HEK293 (cell line): ENCODE results near the gene COPS3.

Experiments used
- HOXD13 ChIP-seq: sonication (generic); formaldehyde crosslinking; IDR thresholded peaks from 2 replicates; pipeline ENCODE4 v1.8.0; 2022; ENCODE audit warnings: missing genetic modification reagents, borderline replicate concordance
- KLF16 ChIP-seq: fragments of 450-650 bp; formaldehyde crosslinking; IDR thresholded peaks from 2 replicates; pipeline ENCODE4 v1.5.1; 2017; ENCODE audit warnings: missing biosample characterization, missing genetic modification characterization
- KLF17 ChIP-seq: fragments of 450-650 bp; formaldehyde crosslinking; IDR thresholded peaks from 2 replicates; pipeline ENCODE4 v1.5.1; 2016; ENCODE audit warnings: missing biosample characterization, missing genetic modification characterization
- KLF7 ChIP-seq: fragments of 450-650 bp; formaldehyde crosslinking; IDR thresholded peaks from 2 replicates; pipeline ENCODE4 v1.5.1; 2016; ENCODE audit warnings: missing biosample characterization, missing genetic modification characterization, borderline replicate concordance
- PBX3 ChIP-seq: sonication (generic); formaldehyde crosslinking; IDR thresholded peaks from 2 replicates; pipeline ENCODE4 v1.8.1; 2022; ENCODE audit warnings: mild to moderate bottlenecking, moderate library complexity, missing genetic modification reagents
- PRDM10 ChIP-seq: fragments of 450-650 bp; formaldehyde crosslinking; IDR thresholded peaks from 2 replicates; pipeline ENCODE4 v1.5.1; 2016; ENCODE audit warnings: missing biosample characterization, missing genetic modification characterization
- RBAK ChIP-seq: fragments of 450-650 bp; formaldehyde crosslinking; IDR thresholded peaks from 2 replicates; pipeline ENCODE4 v1.5.1; 2016; ENCODE audit warnings: missing biosample characterization, missing genetic modification characterization
- SP2 ChIP-seq: fragments of 450-650 bp; formaldehyde crosslinking; IDR thresholded peaks from 2 replicates; pipeline ENCODE4 v1.5.1; 2016; ENCODE audit warnings: missing biosample characterization, missing genetic modification characterization
- TRIM28 ChIP-seq: IDR thresholded peaks from 2 replicates; pipeline ENCODE4 v1.6.1; 2011; ENCODE audit warnings: low read length, control low read depth, borderline replicate concordance
- ZBTB20 ChIP-seq: fragments of 450-650 bp; formaldehyde crosslinking; IDR thresholded peaks from 2 replicates; pipeline ENCODE4 v1.5.1; 2016; ENCODE audit warnings: missing biosample characterization, missing genetic modification characterization
- ZBTB21 ChIP-seq: fragments of 450-650 bp; formaldehyde crosslinking; IDR thresholded peaks from 2 replicates; pipeline ENCODE4 v1.5.1; 2017; ENCODE audit warnings: missing biosample characterization, missing genetic modification characterization
- ZFP41 ChIP-seq: fragments of 450-650 bp; formaldehyde crosslinking; IDR thresholded peaks from 2 replicates; pipeline ENCODE4 v1.5.1; 2016; ENCODE audit warnings: missing biosample characterization, missing genetic modification characterization, borderline replicate concordance
- ZNF174 ChIP-seq: fragments of 450-650 bp; formaldehyde crosslinking; IDR thresholded peaks from 2 replicates; pipeline ENCODE4 v1.5.0; 2017; ENCODE audit warnings: missing biosample characterization, mild to moderate bottlenecking, missing genetic modification characterization
- ZNF175 ChIP-seq: fragments of 450-650 bp; formaldehyde crosslinking; IDR thresholded peaks from 2 replicates; pipeline ENCODE4 v1.5.1; 2016; ENCODE audit warnings: missing biosample characterization, missing genetic modification characterization
- ZNF184 ChIP-seq: fragments of 450-650 bp; IDR thresholded peaks from 2 replicates; pipeline ENCODE4 v1.5.1; 2018; ENCODE audit warnings: missing biosample characterization, mild to moderate bottlenecking, missing genetic modification characterization
- ZNF2 ChIP-seq: fragments of 450-650 bp; formaldehyde crosslinking; IDR thresholded peaks from 2 replicates; pipeline ENCODE4 v1.5.1; 2016; ENCODE audit warnings: missing biosample characterization, missing genetic modification characterization
- ZNF274 ChIP-seq, 2 experiments: fragments of 200-500 bp in 1 of 2; fragments of 450-650 bp in 1 of 2; sonication (Bioruptor generic) in 1 of 2; formaldehyde crosslinking in 1 of 2; IDR thresholded peaks; 2 replicates each; pipeline versions ENCODE4 v1.5.1 to v1.6.1; 2014 to 2016; ENCODE audit warnings: borderline replicate concordance in 1 of 2, inconsistent platforms in 1 of 2, low read length in 1 of 2, missing biosample characterization in 1 of 2, missing genetic modification characterization in 1 of 2
- ZNF311 ChIP-seq: fragments of 450-650 bp; formaldehyde crosslinking; IDR thresholded peaks from 2 replicates; pipeline ENCODE4 v1.5.1; 2017; ENCODE audit warnings: missing biosample characterization, missing genetic modification characterization, borderline replicate concordance
- ZNF366 ChIP-seq: fragments of 450-650 bp; formaldehyde crosslinking; conservative IDR thresholded peaks from 2 replicates; pipeline ENCODE4 v1.5.1; 2016; ENCODE audit warnings: missing biosample characterization, missing genetic modification characterization
- ZNF433 ChIP-seq: fragments of 450-650 bp; formaldehyde crosslinking; IDR thresholded peaks from 2 replicates; pipeline ENCODE4 v1.5.1; 2016; ENCODE audit warnings: missing biosample characterization, missing genetic modification characterization, low read depth
- ZNF544 ChIP-seq: fragments of 450-650 bp; formaldehyde crosslinking; IDR thresholded peaks from 2 replicates; pipeline ENCODE4 v1.5.0; 2017; ENCODE audit warnings: missing biosample characterization, missing genetic modification characterization
- ZNF549 ChIP-seq: fragments of 450-650 bp; IDR thresholded peaks from 2 replicates; pipeline ENCODE4 v1.5.1; 2018; ENCODE audit warnings: missing biosample characterization, missing genetic modification characterization, mild to moderate bottlenecking, inconsistent platforms, moderate library complexity
- ZNF580 ChIP-seq: fragments of 450-650 bp; formaldehyde crosslinking; IDR thresholded peaks from 2 replicates; pipeline ENCODE4 v1.5.1; 2016; ENCODE audit warnings: missing biosample characterization, missing genetic modification characterization
- ZNF621 ChIP-seq: fragments of 450-650 bp; formaldehyde crosslinking; IDR thresholded peaks from 2 replicates; pipeline ENCODE4 v1.5.1; 2017; ENCODE audit warnings: missing biosample characterization, missing genetic modification characterization
- ZNF660 ChIP-seq: fragments of 450-650 bp; IDR thresholded peaks from 2 replicates; pipeline ENCODE4 v1.5.1; 2018; ENCODE audit warnings: missing biosample characterization, mild to moderate bottlenecking, missing genetic modification characterization
- ZNF670 ChIP-seq: fragments of 450-650 bp; formaldehyde crosslinking; IDR thresholded peaks from 2 replicates; pipeline ENCODE4 v1.5.1; 2016; ENCODE audit warnings: missing biosample characterization, missing genetic modification characterization, low read depth
- ZNF701 ChIP-seq: fragments of 450-650 bp; formaldehyde crosslinking; IDR thresholded peaks from 2 replicates; pipeline ENCODE4 v1.5.1; 2016; ENCODE audit warnings: missing biosample characterization, missing genetic modification characterization
- ZNF704 ChIP-seq: fragments of 450-650 bp; formaldehyde crosslinking; IDR thresholded peaks from 2 replicates; pipeline ENCODE4 v1.5.1; 2016; ENCODE audit warnings: missing biosample characterization, missing genetic modification characterization
- ZNF777 ChIP-seq: fragments of 450-650 bp; formaldehyde crosslinking; IDR thresholded peaks from 2 replicates; pipeline ENCODE4 v1.5.1; 2017; ENCODE audit warnings: missing biosample characterization, missing genetic modification characterization, borderline replicate concordance
- ZSCAN30 ChIP-seq: fragments of 450-650 bp; IDR thresholded peaks from 2 replicates; pipeline ENCODE4 v1.5.1; 2018; ENCODE audit warnings: missing biosample characterization, mild to moderate bottlenecking, missing genetic modification characterization, moderate library complexity

COPS3 gene

GRCh38 chr17:17280613-17281549 lies at the start of gene COPS3 (continued):
- TF ChIP-seq RBAK (tag by site-specific recombination) (no peak), ZNF580 (tag by site-specific recombination) (no peak), ZNF701 (no peak), KLF17 (tag by site-specific recombination) (peak; percentile 56; the same call in 1 of the 2 replicates), ZNF549 (tag by site-specific recombination) (no peak), ZNF2 (tag by site-specific recombination) (peak; percentile 78; the same call in 1 of the 2 replicates), ZNF175 (tag by site-specific recombination) (no peak), KLF7 (tag by site-specific recombination) (peak; percentile 65; the same call in 1 of the 2 replicates), ZNF311 (tag by site-specific recombination) (no peak), ZNF704 (tag by site-specific recombination) (peak; percentile 94), ZNF184 (tag by site-specific recombination) (no peak), ZNF174 (no peak), ZNF670 (tag by site-specific recombination) (no peak), ZNF433 (tag by site-specific recombination) (no peak), ZNF621 (tag by site-specific recombination) (no peak), SP2 (peak; percentile 90), TRIM28 (0 out of 2 replicates have a peak, but pooled peaks have one; percentile 14), ZBTB21 (peak; percentile 65), ZNF366 (tag by site-specific recombination) (0 out of 2 replicates have a peak, but pooled peaks have one; percentile 16), PRDM10 (tag by site-specific recombination) (peak; percentile 25), ZNF274 (IDR thresholded peaks at IDR 0.05; ENCODE audit: low read length) (no peak), ZNF274 (tag by site-specific recombination; IDR thresholded peaks at IDR 0.05; ENCODE audit: borderline replicate concordance) (no peak), PBX3 (CRISPR knock-in tag) (peak; percentile 80), ZSCAN30 (no peak; the same call in none of the 2 replicates), HOXD13 (no peak), KLF16 (peak; percentile 86), ZNF544 (tag by site-specific recombination) (no peak), ZNF777 (no peak; the same call in 1 of the 2 replicates), ZNF660 (tag by site-specific recombination) (peak; percentile 13; the same call in 1 of the 2 replicates), ZBTB20 (tag by site-specific recombination) (peak; percentile 67; the same call in 1 of the 2 replicates), ZFP41 (tag by site-specific recombination) (no peak)
